GM21825 (cell line): ENCODE data around the gene TECTA.
"Not testable (repeated sequence)": the region's sequence is repeated elsewhere in the genome, so short reads cannot be mapped to it uniquely, and the experiment has no call there.

Experiments used
- ATAC-seq: cut with Tn5 transposase; IDR thresholded peaks from one replicate; pipeline ENCODE4 v1.9.1; 2021; ENCODE audit warnings: mild to moderate bottlenecking, moderate library complexity; ENCODE audit not compliant: unreplicated experiment

TECTA gene

GRCh38 chr11:121228851-121229250 is 127.8 kb downstream of the TECTA start:
- ATAC-seq = no peak

GRCh38 chr11:121229495-121230215 is 128.6 kb downstream of the TECTA start:
- no peak for ATAC-seq

GRCh38 chr11:121231576-121232278 is 130.7 kb downstream of the TECTA start:
- ATAC-seq = no peak

GRCh38 chr11:121235057-121235456 is 134.0 kb downstream of the TECTA start:
- no peak for ATAC-seq

GRCh38 chr11:121236115-121237001 is 135.3 kb downstream of the TECTA start:
- peak; percentile 67 for ATAC-seq

GRCh38 chr11:121237247-121237646 is 136.2 kb downstream of the TECTA start:
- not testable (repeated sequence) for ATAC-seq

- ATAC-seq = no peak
Measured at GRCh38 chr11:121237686-121238658, 136.9 kb downstream of the TECTA start.

GRCh38 chr11:121238956-121239355 is 137.9 kb downstream of the TECTA start:
- ATAC-seq = no peak

GRCh38 chr11:121240001-121240400 is 139.0 kb downstream of the TECTA start:
- not testable (repeated sequence) for ATAC-seq

- no peak for ATAC-seq
Measured at GRCh38 chr11:121240650-121241303, 139.7 kb downstream of the TECTA start.
